Measurements from ENCODE around the gene PAM.

PAM gene

DNA sequence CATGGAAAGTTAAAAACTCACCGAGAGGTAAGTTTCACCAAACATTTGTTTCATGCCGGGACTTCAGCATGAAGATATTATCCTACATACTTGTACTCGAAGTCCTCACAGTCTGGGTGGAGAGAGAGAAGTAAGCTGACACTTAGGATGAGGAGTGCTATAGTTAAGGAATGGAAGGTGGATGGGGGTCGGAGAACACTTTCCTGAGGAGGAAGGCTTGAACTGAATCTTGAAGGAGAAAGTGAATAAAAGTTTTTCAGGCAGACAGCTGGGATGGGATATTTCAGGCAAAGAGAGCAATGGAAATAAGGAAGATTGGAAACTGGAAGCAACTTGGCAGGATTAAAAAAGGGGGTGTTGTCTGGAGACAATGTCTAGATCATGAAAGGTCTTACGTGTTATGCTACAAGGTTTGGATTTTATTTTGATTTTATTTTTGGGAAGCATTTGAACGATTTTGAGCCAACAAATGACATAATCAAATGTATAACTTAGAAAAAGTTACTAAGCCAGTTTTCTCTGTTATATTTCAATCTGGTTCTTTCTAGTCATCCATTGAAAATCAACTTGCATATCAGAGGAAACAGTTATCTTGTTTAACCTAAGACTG is 167.1 kb downstream of the PAM start:
- Histone ChIP-seq H3K27me3 (replicated peaks; ENCODE audit: insufficient read depth, low read length) (no peaks in the 10 kb centered on the region), H3K9me3 (replicated peaks; ENCODE audit: insufficient read depth, low read length) (no peaks in the 10 kb centered on the region), H3K4me2 (ENCODE audit: low read depth, low read length) (no peak overlapping the region), H3K9ac (ENCODE audit: low read length) (no peak overlapping the region), H3K36me3 (replicated peaks; ENCODE audit: insufficient read depth, low read length) (no peaks in the 10 kb centered on the region), H3K4me1 (ENCODE audit: low read length) (no peaks in the 10 kb centered on the region), H3K4me3 (ENCODE audit: low read length) (no peak overlapping the region), H3K27ac (ENCODE audit: low read length) (no peak overlapping the region), H3K79me2 (ENCODE audit: low read length) (no peaks in the 10 kb centered on the region), H3F3A (ENCODE audit: insufficient read depth, low read length) (no peaks in the 10 kb centered on the region), H4K20me1 (ENCODE audit: insufficient read depth, low read length) (no peaks in the 10 kb centered on the region), H3K9me2 (replicated peaks; ENCODE audit: insufficient read depth, low read length) (no peaks in the 10 kb centered on the region), H2AFZ (ENCODE audit: low read length) (no peak overlapping the region)
- TF ChIP-seq EZH2phosphoT487 (IDR thresholded peaks at IDR 0.05; ENCODE audit: low read length) (no peak), EZH2 (optimal IDR thresholded peaks at IDR 0.05; ENCODE audit: low read depth, low read length) (no peak)
- TF ChIP-seq, protein P1, sequence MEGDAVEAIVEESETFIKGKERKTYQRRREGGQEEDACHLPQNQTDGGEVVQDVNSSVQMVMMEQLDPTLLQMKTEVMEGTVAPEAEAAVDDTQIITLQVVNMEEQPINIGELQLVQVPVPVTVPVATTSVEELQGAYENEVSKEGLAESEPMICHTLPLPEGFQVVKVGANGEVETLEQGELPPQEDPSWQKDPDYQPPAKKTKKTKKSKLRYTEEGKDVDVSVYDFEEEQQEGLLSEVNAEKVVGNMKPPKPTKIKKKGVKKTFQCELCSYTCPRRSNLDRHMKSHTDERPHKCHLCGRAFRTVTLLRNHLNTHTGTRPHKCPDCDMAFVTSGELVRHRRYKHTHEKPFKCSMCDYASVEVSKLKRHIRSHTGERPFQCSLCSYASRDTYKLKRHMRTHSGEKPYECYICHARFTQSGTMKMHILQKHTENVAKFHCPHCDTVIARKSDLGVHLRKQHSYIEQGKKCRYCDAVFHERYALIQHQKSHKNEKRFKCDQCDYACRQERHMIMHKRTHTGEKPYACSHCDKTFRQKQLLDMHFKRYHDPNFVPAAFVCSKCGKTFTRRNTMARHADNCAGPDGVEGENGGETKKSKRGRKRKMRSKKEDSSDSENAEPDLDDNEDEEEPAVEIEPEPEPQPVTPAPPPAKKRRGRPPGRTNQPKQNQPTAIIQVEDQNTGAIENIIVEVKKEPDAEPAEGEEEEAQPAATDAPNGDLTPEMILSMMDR (IDR thresholded peaks at IDR 0.05; ENCODE audit: low read length): no peak
- no peak for DNase-seq

- Histone ChIP-seq H3F3A (ENCODE audit: insufficient read depth, low read length) (no peaks in the 10 kb centered on the region), H3K9me2 (replicated peaks; ENCODE audit: insufficient read depth, low read length) (no peaks in the 10 kb centered on the region), H4K20me1 (ENCODE audit: insufficient read depth, low read length) (no peaks in the 10 kb centered on the region), H3K4me2 (ENCODE audit: low read depth, low read length) (no peak overlapping the region), H3K9me3 (replicated peaks; ENCODE audit: insufficient read depth, low read length) (no peaks in the 10 kb centered on the region), H2AFZ (ENCODE audit: low read length) (no peak overlapping the region), H3K4me3 (ENCODE audit: low read length) (no peak overlapping the region), H3K79me2 (ENCODE audit: low read length) (no peaks in the 10 kb centered on the region), H3K36me3 (replicated peaks; ENCODE audit: insufficient read depth, low read length) (no peaks in the 10 kb centered on the region), H3K9ac (ENCODE audit: low read length) (no peak overlapping the region), H3K4me1 (ENCODE audit: low read length) (no peaks in the 10 kb centered on the region), H3K27ac (ENCODE audit: low read length) (no peak overlapping the region), H3K27me3 (replicated peaks; ENCODE audit: insufficient read depth, low read length) (no peaks in the 10 kb centered on the region)
- TF ChIP-seq, protein P1 (IDR thresholded peaks at IDR 0.05; ENCODE audit: low read length): no peak
- TF ChIP-seq EZH2phosphoT487 (IDR thresholded peaks at IDR 0.05; ENCODE audit: low read length) (no peak), EZH2 (optimal IDR thresholded peaks at IDR 0.05; ENCODE audit: low read depth, low read length) (no peak)
- DNase-seq: no peak
Measured at GRCh38 chr5:102922799-102923477, 167.8 kb downstream of the PAM start.

DNA sequence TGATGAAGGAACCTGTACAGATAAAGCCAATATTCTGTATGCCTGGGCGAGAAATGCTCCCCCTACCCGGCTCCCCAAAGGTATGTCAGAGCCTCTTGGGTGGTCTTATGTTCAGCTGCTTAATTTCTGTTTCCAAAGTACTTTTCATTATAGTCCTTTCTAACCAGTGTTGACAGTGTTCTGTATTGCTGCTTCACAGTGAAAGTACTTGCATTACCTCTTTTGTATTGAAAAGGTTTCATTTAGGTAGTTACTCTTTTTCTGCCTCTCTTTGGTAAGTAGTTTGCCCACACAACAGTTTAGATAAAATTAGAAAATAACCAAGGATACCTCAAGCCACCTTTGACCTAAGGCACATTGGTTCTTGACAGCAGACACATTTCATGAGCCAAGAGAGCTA is 169.9 kb downstream of the PAM start:
- no peaks in the 10 kb centered on the region for H3K27me3 ChIP-seq (replicated peaks; ENCODE audit: insufficient read depth, low read length)
- no peaks in the 10 kb centered on the region for H3K9me2 ChIP-seq (replicated peaks; ENCODE audit: insufficient read depth, low read length)
- DNase-seq: no peak
- H4K20me1 ChIP-seq (ENCODE audit: insufficient read depth, low read length): no peaks in the 10 kb centered on the region
- no peak overlapping the region for H2AFZ ChIP-seq (ENCODE audit: low read length)
- H3K9me3 ChIP-seq (replicated peaks; ENCODE audit: insufficient read depth, low read length): no peaks in the 10 kb centered on the region
- H3K4me3 ChIP-seq (ENCODE audit: low read length): no peak overlapping the region
- H3K9ac ChIP-seq (ENCODE audit: low read length): no peak overlapping the region
- no peaks in the 10 kb centered on the region for H3F3A ChIP-seq (ENCODE audit: insufficient read depth, low read length)
- H3K27ac ChIP-seq (ENCODE audit: low read length): no peak overlapping the region
- no peak overlapping the region for H3K4me2 ChIP-seq (ENCODE audit: low read depth, low read length)
- H3K36me3 ChIP-seq (replicated peaks; ENCODE audit: insufficient read depth, low read length): no peaks in the 10 kb centered on the region
- no peaks in the 10 kb centered on the region for H3K79me2 ChIP-seq (ENCODE audit: low read length)
- H3K4me1 ChIP-seq (ENCODE audit: low read length): no peaks in the 10 kb centered on the region
- TF ChIP-seq EZH2 (optimal IDR thresholded peaks at IDR 0.05; ENCODE audit: low read depth, low read length) (no peak), EZH2phosphoT487 (IDR thresholded peaks at IDR 0.05; ENCODE audit: low read length) (no peak)
- TF ChIP-seq, protein P1 (IDR thresholded peaks at IDR 0.05; ENCODE audit: low read length): no peak

All from MM.1S (cell line).